HFF-Myc (cell line): ENCODE results near the gene TWIST2.

Source experiments
- DNase-seq: peaks from one replicate; pipeline ENCODE4 v3.0.0-alpha.2; 2011; ENCODE audit warnings: low read depth; ENCODE audit errors: extremely low read depth
- H3K4me3 ChIP-seq: replicated peaks from 2 replicates; pipeline ENCODE4 v1.5.1; 2011; ENCODE audit warnings: low read depth, mild to moderate bottlenecking, control low read depth, low read length
- CTCF ChIP-seq: IDR thresholded peaks from 2 replicates; pipeline ENCODE4 v1.5.1; 2012; ENCODE audit warnings: mild to moderate bottlenecking, low read depth, low read length, control low read depth; ENCODE audit errors: missing control alignments

TWIST2 gene

GRCh38 chr2:238921681-238922319, 73.9 kb downstream of the TWIST2 start:
- no peak for DNase-seq
- no peak overlapping the region for H3K4me3 ChIP-seq
- no peak for TF ChIP-seq CTCF

GRCh38 chr2:238922435-238922834, 74.5 kb downstream of the TWIST2 start:
- no peak for TF ChIP-seq CTCF
- DNase-seq, result no peak
- H3K4me3 ChIP-seq, result no peak overlapping the region

GRCh38 chr2:238924032-238924431, 76.1 kb downstream of the TWIST2 start:
- no peak overlapping the region for H3K4me3 ChIP-seq
- no peak for TF ChIP-seq CTCF
- no peak for DNase-seq

DNA sequence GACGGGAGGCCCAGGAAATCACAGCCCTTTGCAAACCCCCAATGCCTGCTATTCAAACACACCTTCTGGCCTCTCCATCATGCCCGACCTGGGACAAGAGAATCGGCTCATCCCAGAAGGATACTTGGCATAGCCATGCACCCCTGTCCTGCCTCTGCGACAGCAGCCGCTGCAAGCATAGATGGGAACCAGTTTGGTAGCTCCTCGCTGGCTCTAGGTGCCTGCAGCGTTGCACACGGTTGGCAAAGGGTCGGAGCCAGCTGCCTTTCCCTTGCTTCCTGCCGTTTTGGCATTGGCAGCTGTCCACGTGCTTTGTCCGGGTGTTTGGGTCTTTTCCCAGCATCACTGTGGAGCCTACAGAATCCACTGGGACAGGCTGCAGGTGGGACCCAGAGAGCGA, 76.9 kb downstream of the TWIST2 start:
- no peak overlapping the region for H3K4me3 ChIP-seq
- no peak for DNase-seq
- no peak for TF ChIP-seq CTCF

- H3K4me3 ChIP-seq, result no peak overlapping the region
- DNase-seq, result no peak
- TF ChIP-seq CTCF, result no peak
Observed at GRCh38 chr2:238925281-238925680, 77.4 kb downstream of the TWIST2 start.

DNA sequence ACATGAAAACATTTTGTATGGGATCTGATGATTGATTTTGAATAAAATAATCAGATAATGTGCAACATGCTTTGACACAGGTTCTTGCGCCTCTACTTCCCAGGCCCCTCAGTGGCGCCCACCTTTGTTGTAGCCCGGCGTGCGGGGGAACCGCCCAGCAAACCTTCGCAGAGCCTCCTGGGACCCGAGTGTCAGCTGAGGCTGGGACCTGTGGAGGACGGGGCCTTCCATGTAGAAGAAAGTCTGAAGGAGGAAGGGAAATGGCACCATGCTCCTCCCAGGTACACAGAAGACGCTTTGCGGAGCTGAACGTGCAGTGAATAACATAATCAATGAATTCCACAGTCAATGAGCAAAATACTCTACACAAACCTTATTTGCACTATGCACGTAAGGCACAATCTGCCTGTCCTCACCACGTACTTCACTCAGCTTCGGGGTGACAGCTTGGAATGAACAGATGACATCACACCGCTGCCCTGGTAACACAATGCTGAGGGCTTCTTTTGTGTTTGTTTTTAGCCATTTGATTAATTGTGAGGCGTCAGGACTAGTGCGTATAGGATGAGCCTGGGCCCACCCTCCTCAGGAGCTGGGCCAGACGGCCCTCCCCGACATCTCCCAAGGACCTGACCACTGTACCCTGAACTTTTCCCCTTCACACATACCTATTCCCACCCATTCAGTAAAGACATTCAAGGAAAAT, 78.1 kb downstream of the TWIST2 start:
- H3K4me3 ChIP-seq, result no peak overlapping the region
- no peak for TF ChIP-seq CTCF
- DNase-seq, result no peak
